ENCODE data around the gene IQSEC1.

IQSEC1 gene

GRCh38 chr3:12963922-12964701 is 109.1 kb downstream of the IQSEC1 start:
- DNase-seq = peak; percentile 17

- DNase-seq = no peak
Measured at GRCh38 chr3:12963231-12963896, 109.9 kb downstream of the IQSEC1 start.

DNA sequence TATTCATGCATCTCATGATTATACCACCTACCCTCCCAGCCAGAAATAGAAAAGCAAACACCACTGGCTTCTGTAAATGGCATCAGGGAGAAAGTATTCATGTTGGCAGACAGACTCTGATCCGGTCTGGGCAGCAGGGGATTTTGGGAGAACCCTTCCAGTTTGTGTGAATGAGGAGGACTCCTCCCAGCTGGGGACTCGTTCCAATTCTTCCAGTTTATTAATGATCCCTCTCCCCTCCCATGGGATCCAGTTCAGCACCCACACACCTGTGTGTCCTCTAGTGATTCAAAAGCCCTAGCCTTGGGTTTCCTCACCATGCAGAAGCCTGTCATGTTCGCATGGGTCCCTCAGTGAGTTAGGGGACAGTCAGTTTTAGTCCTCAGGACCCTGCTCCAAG is 110.9 kb downstream of the IQSEC1 start:
- no peak for DNase-seq

DNA sequence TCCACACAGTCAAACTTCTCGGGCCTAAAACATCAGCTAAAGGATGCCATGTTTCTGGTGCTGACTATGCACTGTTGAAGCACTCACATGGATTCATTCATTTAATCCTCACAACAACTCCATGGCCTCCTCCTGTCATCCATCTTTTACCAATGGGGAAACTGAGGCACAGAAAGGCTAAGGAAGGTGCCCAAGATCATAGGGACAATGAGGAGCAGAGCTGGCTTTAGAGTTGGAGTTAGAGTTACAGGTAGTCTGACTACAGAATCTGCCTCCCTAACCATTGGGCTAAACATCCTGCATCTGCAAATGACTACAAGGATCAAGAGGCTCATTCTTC is 111.6 kb downstream of the IQSEC1 start:
- no peak for DNase-seq

- no peak for DNase-seq
Measured at GRCh38 chr3:12961007-12961696, 112.1 kb downstream of the IQSEC1 start.

DNA sequence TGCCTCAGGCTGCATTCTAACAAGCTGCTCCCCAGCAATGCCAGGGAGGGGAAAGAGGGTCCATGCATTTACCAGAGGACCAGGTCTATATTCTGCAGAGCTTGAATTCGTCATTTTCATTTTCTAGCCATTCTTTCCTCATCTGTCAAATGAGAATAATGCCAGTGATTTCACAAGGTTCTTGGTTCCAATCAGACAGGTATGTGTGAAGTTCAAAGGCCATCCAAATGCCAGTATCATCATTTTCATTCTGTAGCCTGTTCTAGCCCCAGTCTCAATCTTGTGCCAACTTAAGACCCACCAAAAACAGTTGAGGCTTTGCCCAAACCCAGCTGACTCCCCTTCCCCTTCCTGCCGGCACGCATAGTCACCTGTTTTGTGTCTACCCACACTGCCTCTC is 112.7 kb downstream of the IQSEC1 start:
- no peak for DNase-seq

DNA sequence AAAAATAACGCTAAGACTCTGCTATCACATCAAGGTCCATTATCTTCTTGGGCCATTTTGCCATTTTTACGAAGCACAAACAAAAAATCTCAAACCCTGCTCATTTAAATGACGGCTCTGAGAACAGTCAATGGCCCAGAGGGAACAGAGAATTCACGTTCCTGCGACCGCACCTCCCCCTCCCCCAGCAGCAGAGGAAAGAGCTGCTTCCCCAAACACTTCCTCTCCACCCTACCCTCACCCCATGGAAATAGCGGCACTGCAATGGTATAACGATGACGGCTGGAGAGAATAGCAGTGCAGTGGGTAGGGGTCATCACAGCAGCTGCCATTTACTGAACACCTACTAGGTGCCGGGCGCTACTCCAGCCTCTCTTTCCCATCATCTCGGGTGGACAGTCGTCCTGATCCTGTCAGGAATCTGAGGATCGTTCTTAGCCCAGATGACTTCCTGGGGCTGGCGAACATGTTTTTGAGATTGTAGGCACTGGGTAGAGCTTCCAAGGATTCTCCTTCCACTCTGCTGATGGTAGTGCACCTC is 113.3 kb downstream of the IQSEC1 start:
- DNase-seq = no peak

DNA sequence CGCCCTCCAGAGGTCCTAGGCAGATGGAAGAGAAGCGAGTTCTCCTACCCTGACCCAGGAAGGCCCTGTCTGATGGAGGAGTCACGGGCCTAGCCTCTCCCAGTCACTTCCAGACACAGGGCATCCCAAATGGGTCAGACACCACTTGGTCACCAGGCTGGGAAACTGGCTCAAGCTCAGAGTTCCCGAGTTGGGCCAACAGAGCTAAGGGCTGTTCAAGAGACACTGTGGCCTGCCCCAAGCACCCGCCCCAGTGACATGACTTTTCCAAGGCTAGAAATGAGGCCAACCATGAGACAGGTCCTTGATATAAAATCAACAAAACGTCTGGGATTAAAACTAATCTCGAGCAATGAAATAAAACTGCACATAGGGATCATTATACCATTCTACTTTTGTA is 113.8 kb downstream of the IQSEC1 start:
- no peak for DNase-seq

DNA sequence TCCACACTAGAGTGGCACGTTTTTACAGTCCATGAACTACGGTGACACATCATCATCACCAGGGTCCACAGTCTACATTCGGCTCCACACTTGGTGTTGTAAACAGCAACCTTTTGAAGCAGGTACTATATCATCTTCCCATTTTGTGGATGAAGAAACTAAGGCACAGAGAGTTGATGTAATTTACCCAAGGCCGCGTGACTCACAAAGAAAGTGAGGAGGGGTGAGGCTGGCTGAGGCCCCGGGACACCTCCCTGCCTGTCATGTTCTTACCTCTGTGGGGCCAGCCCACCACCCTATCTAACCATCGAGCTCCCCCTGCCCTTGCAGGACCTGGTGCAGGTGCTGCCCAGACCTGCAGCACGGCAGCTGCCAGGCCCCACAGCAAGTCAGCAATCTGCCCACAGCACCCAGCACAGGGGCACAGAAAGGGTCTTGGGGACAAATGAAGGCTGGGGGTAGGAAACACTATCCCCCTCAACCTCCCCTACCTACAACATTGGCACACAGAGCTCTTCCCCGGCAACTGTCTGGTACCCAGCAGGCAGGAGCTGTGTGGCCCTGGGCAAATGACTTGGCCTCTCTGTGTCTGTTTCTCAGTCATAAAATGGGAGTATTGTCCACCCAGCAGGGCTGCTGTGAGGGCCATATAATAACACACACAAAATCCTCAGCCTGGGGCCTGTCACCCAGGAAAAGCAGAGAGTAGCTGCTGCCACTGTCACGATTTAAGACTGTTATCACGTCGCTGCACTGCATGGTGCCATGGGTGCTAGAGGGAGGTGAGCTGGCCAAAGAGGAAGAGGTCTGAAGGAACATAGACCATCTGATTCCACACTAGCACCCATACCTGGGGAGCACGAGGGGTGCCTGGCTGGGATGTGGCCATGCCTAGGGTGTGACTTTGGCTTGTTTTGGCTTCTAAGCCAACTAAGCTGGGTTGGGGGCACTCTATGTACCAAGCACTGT is 115.1 kb downstream of the IQSEC1 start:
- DNase-seq = no peak

- no peak for DNase-seq
Measured at GRCh38 chr3:12957339-12957738, 115.9 kb downstream of the IQSEC1 start.

- DNase-seq = no peak
Measured at GRCh38 chr3:12956316-12956660, 116.9 kb downstream of the IQSEC1 start.

- DNase-seq = no peak
Measured at GRCh38 chr3:12955651-12956315, 117.4 kb downstream of the IQSEC1 start.

- no peak for DNase-seq
Measured at GRCh38 chr3:12954891-12955650, 118.2 kb downstream of the IQSEC1 start.

- DNase-seq = no peak
Measured at GRCh38 chr3:12954180-12954579, 119.0 kb downstream of the IQSEC1 start.

DNA sequence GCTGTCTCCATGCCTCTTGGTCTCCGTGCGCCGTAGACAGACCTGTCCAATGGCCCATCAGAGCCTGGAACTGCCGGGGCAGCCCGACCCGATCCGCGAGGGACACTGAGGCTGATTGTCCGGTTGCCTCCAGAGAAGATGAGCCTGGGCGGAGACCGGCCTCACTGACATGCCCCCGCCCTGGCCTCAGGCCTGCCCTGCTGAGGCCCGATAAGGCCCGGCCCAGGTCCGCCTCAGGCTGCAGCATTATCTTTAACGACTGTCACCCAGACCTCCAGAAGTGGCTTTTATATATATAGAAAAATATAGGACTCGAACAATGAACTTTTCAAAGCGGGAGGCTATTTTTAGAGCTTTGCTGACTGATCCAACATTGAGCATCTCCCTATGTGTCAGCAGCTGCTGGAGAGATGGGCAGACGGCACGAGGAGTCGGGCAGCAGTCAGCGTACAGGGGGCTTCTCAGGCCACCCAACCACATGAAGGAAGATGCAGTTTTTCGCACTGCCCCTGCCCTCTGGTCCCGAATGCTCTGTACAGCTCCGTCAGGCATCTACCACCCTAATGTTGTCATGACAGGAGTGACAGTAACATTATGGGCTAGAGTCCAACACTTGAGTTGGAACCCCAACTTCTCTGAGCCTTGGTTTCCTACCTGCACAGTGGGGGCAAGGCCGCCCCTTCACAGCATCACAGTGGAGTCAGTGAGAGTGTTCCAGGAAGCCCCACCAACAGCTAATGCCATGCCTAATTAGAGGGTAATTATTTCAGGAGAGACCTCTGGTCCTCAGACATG is 119.8 kb downstream of the IQSEC1 start:
- no peak for DNase-seq

DNA sequence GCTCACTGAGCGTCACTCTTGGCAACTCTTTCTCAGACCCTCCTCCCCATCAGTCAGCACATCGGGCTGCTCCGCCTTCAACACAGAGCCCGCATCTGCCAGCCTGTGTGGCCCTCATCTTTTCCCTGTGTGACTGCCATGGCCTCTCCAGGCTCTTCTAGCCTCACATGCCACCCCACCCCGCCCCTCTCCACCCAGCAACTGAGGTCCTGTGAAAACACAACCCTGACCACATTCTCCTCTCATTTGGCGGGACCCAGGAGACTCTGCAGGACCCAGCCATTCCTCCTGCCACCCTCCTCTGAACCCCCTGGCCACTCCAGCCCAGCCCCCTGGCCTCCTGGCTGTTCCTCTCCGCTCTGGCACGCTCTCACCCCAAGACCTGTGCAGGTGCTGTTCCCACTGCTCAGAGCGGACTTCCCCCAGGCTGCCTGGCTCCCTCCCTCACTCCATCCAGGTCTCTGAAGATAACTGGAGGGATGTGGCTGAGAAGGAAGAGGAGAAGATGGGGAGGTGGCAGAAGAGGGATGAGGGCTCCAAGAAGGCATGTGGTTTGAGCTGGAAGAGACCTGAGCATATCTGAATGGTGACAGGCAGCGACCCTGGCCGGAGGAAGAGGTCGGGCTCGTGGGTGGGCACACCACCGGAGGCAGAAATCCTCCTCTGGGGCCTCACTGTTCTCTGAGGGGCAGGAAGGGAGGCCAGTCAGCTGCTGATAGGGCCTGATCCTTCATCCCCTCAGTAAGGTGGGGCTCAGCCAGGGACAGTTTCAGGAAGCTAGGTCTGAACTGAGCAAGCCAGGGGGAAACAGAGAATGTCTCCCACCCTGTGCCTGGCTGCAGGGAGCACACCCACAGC is 120.7 kb downstream of the IQSEC1 start:
- DNase-seq = no peak

- no peak for DNase-seq
Measured at GRCh38 chr3:12948891-12949711, 124.1 kb downstream of the IQSEC1 start.

- DNase-seq = no peak
Measured at GRCh38 chr3:12948371-12948770, 124.9 kb downstream of the IQSEC1 start.

Data from NCI-H146 (cell line).